GM12875 (cell line): ENCODE measurements around the gene LILRA6.
"Not testable (repeated sequence)": the region's sequence is repeated elsewhere in the genome, so short reads cannot be mapped to it uniquely, and the experiment has no call there.

Source experiments
- H3K4me3 ChIP-seq: one replicate; pipeline ENCODE4 v1.5.1; 2011; ENCODE audit warnings: low read depth, low read length, control low read depth
- CTCF ChIP-seq: IDR thresholded peaks from 2 replicates; pipeline ENCODE4 v1.5.1; 2011; ENCODE audit warnings: low read depth, mild to moderate bottlenecking, control low read depth, inconsistent platforms, low read length, moderate library complexity, borderline replicate concordance; ENCODE audit not compliant: insufficient read depth

Gene LILRA6

DNA sequence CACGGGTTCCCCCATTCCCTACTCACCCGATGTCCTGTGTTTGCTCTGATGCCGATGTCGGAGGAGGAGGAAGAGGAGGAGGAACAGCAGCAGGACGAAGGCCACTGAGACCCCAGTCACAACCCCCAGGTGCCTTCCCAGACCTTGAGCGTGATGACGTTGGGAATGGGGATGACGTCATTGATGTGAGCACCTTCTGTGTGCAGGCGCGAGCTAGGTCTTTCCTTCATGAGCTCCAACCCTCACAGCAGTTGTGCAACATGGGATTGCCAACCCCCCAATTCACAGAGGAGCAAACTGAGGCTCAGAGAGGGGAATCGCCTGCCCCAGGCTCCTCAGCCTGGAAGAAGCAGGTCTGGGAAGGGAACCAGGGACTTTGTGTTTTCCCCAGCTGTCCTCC lies 10.3 kb upstream of the LILRA6 start:
- no peak overlapping the region for H3K4me3 ChIP-seq
- no peak for TF ChIP-seq CTCF

- no peak for TF ChIP-seq CTCF
- no peak overlapping the region for H3K4me3 ChIP-seq
These were observed 9.7 kb upstream of the LILRA6 start for GRCh38 chr19:54252243-54252642.

DNA sequence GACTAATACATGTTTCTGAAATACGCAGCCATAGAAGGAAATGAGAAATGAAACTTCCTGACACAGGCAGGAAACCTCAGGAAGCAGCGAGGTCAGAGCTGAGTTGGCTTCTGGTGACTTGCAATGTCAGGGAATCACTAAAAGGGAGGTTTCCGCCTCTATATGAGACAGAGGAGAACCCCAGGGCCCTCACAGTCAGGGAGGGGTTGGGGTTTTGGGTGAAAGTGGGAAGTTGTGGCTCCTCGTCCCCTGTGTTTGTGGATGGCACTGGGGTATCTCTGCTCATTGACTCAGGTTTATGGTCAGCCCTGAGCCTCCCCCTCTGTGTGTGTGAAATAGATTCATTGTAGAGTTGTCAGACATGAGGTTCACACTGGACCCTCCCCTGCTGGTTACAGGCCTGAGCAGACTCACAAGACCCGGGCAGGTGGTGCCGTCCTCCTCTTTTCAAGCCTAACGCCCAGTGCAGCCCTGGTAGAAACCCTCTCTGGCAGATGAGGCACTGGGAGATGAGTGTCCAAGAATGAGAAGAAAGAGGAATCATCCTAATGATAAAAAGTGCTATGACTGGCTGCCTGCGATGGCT lies 5.5 kb upstream of the LILRA6 start:
- no peak overlapping the region for H3K4me3 ChIP-seq

GRCh38 chr19:54247106-54247930 lies 4.7 kb upstream of the LILRA6 start:
- no peak for TF ChIP-seq CTCF
- H3K4me3 ChIP-seq: no peak overlapping the region

More for the DNA sequence above, 5.5 kb upstream of the LILRA6 start:
- no peak for TF ChIP-seq CTCF

DNA sequence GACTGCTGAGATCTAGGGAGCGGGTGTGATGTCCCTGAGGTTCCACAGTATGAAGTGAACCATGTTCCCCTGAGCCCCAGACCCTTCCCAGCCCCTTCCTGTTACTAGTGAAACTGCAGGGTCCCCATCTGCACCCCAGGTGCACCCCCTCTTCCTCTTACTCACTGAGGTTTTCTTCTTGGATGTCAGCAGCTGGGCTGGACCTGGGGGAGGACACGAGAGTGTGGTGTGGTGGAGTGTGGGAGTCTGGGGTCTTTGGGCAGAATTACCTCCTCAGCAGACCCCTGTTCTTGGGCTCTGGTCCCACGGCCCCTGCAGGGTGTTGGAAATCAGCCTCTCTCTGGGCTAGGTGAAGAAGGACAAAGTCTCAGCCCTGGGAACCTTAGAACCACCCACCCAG lies 3.3 kb upstream of the LILRA6 start:
- H3K4me3 ChIP-seq: no peak overlapping the region
- TF ChIP-seq CTCF: no peak

- not testable (repeated sequence) for H3K4me3 ChIP-seq
These were observed 1.2 kb upstream of the LILRA6 start for GRCh38 chr19:54243809-54244208.

GRCh38 chr19:54242234-54242633 lies 356 bp downstream of the LILRA6 start:
- H3K4me3 ChIP-seq: not testable (repeated sequence)

DNA sequence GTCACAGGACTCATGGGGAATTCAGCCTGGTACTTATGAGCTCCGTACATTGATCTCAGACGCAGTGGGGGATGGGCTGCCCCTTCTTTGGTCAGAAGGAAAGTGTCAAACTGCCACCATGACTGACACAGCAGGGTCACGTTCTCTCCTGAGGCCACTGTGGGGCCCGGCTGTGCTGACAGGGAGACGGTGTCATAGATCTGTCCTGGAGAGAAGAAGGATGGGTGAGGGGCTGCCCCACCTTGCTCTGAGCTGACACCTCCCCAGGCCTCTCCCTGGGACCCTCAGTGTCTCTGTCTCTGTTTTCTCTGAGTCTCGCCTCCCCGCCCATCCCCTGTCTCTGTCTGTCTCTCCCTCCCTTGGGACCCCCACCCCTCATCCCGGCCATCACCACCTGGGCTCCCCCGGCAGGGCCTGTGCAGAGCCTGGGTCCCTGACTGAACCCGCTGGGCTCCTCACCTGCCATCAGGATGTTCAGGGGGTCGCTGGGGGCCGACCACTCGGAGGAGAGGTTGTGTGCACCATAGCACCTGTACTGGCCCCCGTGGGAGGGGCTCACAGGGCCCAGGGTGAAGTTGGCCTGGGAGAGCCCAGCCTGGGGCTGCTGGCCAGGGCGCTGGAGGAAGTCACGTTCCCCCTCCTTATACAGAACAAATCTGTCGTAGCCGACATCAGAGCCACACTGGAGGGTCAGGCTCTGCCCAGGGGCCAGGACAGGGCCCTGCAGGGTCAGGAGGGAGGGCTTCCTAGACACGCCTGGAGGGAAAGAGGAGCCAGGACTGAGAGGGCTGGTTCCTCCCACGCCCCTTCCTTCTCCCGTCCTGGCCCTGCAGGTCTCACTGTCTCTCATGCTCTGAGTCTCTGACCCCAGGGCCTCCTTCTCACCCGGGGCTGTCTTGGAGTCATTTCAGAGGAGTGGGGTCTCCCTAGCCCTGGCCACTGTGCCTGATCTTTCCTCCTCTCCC lies 1.9 kb downstream of the LILRA6 start:
- H3K4me3 ChIP-seq: not testable (repeated sequence)

GRCh38 chr19:54239491-54240371 lies 2.9 kb downstream of the LILRA6 start:
- not testable (repeated sequence) for H3K4me3 ChIP-seq
